DND-41 (cell line): ENCODE measurements around the gene FADD.
"Not testable (repeated sequence)": the region's sequence is repeated elsewhere in the genome, so short reads cannot be mapped to it uniquely, and the experiment has no call there.

Experiments
- ATAC-seq: fragments of 200-7000 bp; cut with Tn5 transposase; 3 replicates; pipeline ENCODE4 v1.9.1; 2021; ENCODE audit warnings: low read depth; ENCODE audit not compliant: insufficient read depth
- DNase-seq: peaks from one replicate; pipeline ENCODE4 v3.0.0-alpha.2; 2020
- H2AFZ ChIP-seq: 2 replicates; pipeline ENCODE4 v1.6.0; 2012; ENCODE audit warnings: low read depth, low read length
- H3K27ac ChIP-seq: 2 replicates; pipeline ENCODE4 v1.5.1; 2012; ENCODE audit warnings: low read length, inconsistent platforms
- H3K27me3 ChIP-seq: fragments of 200-600 bp; sonication (generic); 2 replicates; pipeline ENCODE4 v1.6.0; 2012; ENCODE audit warnings: low read length, mild to moderate bottlenecking, inconsistent platforms; ENCODE audit not compliant: insufficient read depth, poor library complexity
- H3K36me3 ChIP-seq: 2 replicates; pipeline ENCODE4 v1.5.1; 2012; ENCODE audit warnings: low read length, inconsistent platforms; ENCODE audit not compliant: insufficient read depth
- H3K4me1 ChIP-seq: 2 replicates; pipeline ENCODE4 v1.5.1; 2012; ENCODE audit warnings: mild to moderate bottlenecking, low read length; ENCODE audit not compliant: insufficient read depth
- H3K4me2 ChIP-seq: 2 replicates; pipeline ENCODE4 v1.6.0; 2012; ENCODE audit warnings: mild to moderate bottlenecking, moderate library complexity, low read length, inconsistent platforms; ENCODE audit not compliant: insufficient read depth
- H3K4me3 ChIP-seq, 2 experiments: fragments of 200-600 bp in 1 of 2; shearing (Covaris generic) in 1 of 2; 2 replicates each; pipeline ENCODE4 v1.5.1; 2012 to 2016; ENCODE audit warnings: inconsistent platforms in 2 of 2, low read length in 2 of 2, mild to moderate bottlenecking in 2 of 2, low read depth in 1 of 2, moderate library complexity in 1 of 2
- H3K79me2 ChIP-seq: 2 replicates; pipeline ENCODE4 v1.6.0; 2012; ENCODE audit warnings: low read length, inconsistent platforms; ENCODE audit not compliant: insufficient read depth
- H3K9ac ChIP-seq: 2 replicates; pipeline ENCODE4 v1.6.0; 2012; ENCODE audit warnings: low read depth, mild to moderate bottlenecking, inconsistent platforms, low read length, moderate library complexity
- H3K9me3 ChIP-seq: 2 replicates; pipeline ENCODE4 v1.5.1; 2012; ENCODE audit warnings: low read length, moderate library complexity, mild to moderate bottlenecking, inconsistent platforms; ENCODE audit not compliant: insufficient read depth, severe bottlenecking
- H4K20me1 ChIP-seq: 2 replicates; pipeline ENCODE4 v1.6.0; 2012; ENCODE audit warnings: low read length; ENCODE audit not compliant: insufficient read depth
- EZH2 ChIP-seq: IDR thresholded peaks from 3 replicates; pipeline ENCODE4 v1.6.1; 2012; ENCODE audit warnings: borderline replicate concordance, low read depth, mild to moderate bottlenecking, moderate library complexity, low read length, inconsistent platforms; ENCODE audit not compliant: severe bottlenecking
- TF ChIP-seq, protein P1 (sequence below): IDR thresholded peaks from 2 replicates; pipeline ENCODE4 v1.5.1; 2012; ENCODE audit warnings: borderline replicate concordance, low read length, moderate library complexity, mild to moderate bottlenecking; ENCODE audit not compliant: poor library complexity, severe bottlenecking; ENCODE audit errors: extremely low read depth

Gene FADD

GRCh38 chr11:70210051-70210501 lies 7.0 kb downstream of the FADD start:
- no peak for DNase-seq

DNA sequence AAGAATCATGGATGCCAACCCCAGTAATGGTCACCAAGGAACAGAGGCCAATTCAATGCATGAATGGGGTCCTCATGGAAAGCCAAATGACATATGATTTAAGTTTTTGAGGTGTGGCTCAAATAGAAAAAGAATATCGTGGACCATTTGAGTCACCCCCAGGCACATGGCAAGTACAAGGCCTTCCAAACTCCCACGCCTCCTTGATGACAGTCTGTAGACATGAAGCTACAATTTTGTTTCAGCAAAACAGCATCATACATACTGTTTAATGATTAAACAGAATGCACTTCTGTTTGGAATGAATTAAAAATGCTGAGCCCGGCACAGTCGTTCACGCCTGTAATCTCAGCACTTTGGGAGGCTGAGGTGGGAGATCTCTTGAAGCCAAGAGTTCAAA lies 7.4 kb downstream of the FADD start:
- Histone ChIP-seq H3K27ac (no peak overlapping the region), H3K79me2 (peaks cover 21% of the 10 kb centered on the region), H2AFZ (no peak overlapping the region), H3K4me2 (no peak overlapping the region), H3K9ac (no peak overlapping the region), H3K9me3 (no peaks in the 10 kb centered on the region), H3K4me3 (no peak overlapping the region), H4K20me1 (peaks cover 48% of the 10 kb centered on the region), H3K36me3 (peaks cover 38% of the 10 kb centered on the region), H3K27me3 (no peaks in the 10 kb centered on the region), H3K4me1 (peaks cover 12% of the 10 kb centered on the region)
- DNase-seq (no peak), ATAC-seq (no peak)
- TF ChIP-seq, protein P1, sequence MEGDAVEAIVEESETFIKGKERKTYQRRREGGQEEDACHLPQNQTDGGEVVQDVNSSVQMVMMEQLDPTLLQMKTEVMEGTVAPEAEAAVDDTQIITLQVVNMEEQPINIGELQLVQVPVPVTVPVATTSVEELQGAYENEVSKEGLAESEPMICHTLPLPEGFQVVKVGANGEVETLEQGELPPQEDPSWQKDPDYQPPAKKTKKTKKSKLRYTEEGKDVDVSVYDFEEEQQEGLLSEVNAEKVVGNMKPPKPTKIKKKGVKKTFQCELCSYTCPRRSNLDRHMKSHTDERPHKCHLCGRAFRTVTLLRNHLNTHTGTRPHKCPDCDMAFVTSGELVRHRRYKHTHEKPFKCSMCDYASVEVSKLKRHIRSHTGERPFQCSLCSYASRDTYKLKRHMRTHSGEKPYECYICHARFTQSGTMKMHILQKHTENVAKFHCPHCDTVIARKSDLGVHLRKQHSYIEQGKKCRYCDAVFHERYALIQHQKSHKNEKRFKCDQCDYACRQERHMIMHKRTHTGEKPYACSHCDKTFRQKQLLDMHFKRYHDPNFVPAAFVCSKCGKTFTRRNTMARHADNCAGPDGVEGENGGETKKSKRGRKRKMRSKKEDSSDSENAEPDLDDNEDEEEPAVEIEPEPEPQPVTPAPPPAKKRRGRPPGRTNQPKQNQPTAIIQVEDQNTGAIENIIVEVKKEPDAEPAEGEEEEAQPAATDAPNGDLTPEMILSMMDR, result no peak
- TF ChIP-seq EZH2, result no peak

More at GRCh38 chr11:70210051-70210501, 7.0 kb downstream of the FADD start:
- H3K9ac ChIP-seq, result no peak overlapping the region
- ATAC-seq, result no peak
- H4K20me1 ChIP-seq, result peaks cover 52% of the 10 kb centered on the region
- H2AFZ ChIP-seq, result no peak overlapping the region
- H3K4me1 ChIP-seq, result peaks cover 16% of the 10 kb centered on the region
- H3K79me2 ChIP-seq, result peaks cover 25% of the 10 kb centered on the region
- H3K36me3 ChIP-seq, result peaks cover 43% of the 10 kb centered on the region
- no peak overlapping the region for H3K27ac ChIP-seq
- H3K4me3 ChIP-seq, result no peak overlapping the region
- no peak overlapping the region for H3K4me2 ChIP-seq
- TF ChIP-seq, protein P1, result no peak
- no peak for TF ChIP-seq EZH2
- H3K27me3 ChIP-seq, result no peaks in the 10 kb centered on the region
- no peaks in the 10 kb centered on the region for H3K9me3 ChIP-seq

DNA sequence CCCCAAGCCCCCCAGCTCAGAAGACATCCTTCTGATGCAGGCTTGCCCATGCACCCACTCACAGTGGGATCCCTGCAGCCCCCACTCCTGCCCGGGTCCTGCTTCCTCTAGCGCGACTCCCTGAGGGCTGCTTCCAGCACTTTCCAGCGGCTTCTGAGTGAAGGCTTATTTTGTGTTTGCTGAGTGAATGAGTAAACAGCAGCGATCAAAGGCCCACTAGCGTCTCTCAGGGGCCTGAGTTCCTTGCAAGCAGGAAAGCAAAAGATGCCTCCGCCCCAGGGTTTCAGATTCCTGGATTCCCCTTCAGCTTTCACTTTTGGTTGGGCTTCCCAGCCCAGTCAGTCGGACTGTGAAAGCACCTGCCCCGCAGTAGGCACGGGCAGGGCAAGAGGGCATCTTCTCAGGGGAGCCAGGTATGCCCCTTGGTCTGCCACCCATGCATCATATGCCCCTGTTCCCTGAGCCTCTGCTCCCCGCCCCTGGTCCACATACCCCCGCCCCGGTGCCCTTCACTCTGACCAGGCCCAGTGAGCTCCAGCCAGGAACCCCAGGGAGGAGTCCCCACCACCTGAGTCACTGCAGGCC lies 9.2 kb downstream of the FADD start:
- peaks cover 30% of the 10 kb centered on the region for H4K20me1 ChIP-seq
- no peak overlapping the region for H3K9ac ChIP-seq
- no peaks in the 10 kb centered on the region for H3K4me1 ChIP-seq
- H3K9me3 ChIP-seq, result no peaks in the 10 kb centered on the region
- no peak overlapping the region for H3K4me3 ChIP-seq
- H3K27ac ChIP-seq, result no peak overlapping the region
- H3K36me3 ChIP-seq, result peaks cover 20% of the 10 kb centered on the region
- TF ChIP-seq, protein P1, result no peak
- TF ChIP-seq EZH2, result no peak
- H3K4me2 ChIP-seq, result no peak overlapping the region
- peaks cover 5% of the 10 kb centered on the region; the same call in 1 of the 2 replicates for H3K79me2 ChIP-seq
- H3K27me3 ChIP-seq, result no peaks in the 10 kb centered on the region
- no peak overlapping the region for H2AFZ ChIP-seq
- ATAC-seq (no peak), DNase-seq (no peak)

GRCh38 chr11:70217388-70217787 lies 14.3 kb downstream of the FADD start:
- H3K79me2 ChIP-seq, H2AFZ ChIP-seq, H3K27me3 ChIP-seq, H4K20me1 ChIP-seq, H3K9me3 ChIP-seq, H3K9ac ChIP-seq, DNase-seq, H3K4me1 ChIP-seq, H3K36me3 ChIP-seq, H3K27ac ChIP-seq, H3K4me3 ChIP-seq, H3K4me2 ChIP-seq, ATAC-seq: not testable (repeated sequence)

DNA sequence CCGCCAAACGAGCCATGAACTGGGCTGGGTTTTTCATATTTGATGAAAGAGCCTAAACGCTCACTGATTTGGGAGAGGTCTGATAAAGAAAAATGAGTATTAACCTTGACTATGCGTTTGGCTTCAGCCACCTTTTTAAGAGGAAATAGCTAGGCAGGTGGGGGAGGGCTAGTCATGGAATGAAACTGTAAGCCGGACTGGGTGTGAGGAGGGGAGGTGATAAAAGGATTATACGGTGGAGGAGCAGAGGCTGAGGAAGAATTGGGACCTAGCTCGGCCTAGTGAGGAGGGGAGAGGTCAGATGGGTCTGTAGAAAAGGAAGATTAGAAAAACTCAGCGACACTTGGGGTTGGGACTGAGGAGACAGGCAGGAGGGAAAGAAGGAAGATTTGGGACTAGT lies 15.0 kb downstream of the FADD start:
- not testable (repeated sequence) for H3K9me3 ChIP-seq, DNase-seq, H3K4me3 ChIP-seq, H3K9ac ChIP-seq, H3K79me2 ChIP-seq, H3K27me3 ChIP-seq, H3K36me3 ChIP-seq, H3K4me1 ChIP-seq, H4K20me1 ChIP-seq, H3K27ac ChIP-seq, H2AFZ ChIP-seq, ATAC-seq, H3K4me2 ChIP-seq
